OCI-LY7 (cell line): ENCODE results near the gene APBA3. TPM values are rescaled to one million over a fixed set of nuclear protein-coding genes. Genes with fewer than 3 reads are reported as not detected.
"Not testable (repeated sequence)": the region's sequence is repeated elsewhere in the genome, so short reads cannot be mapped to it uniquely, and the experiment has no call there.

ENCODE experiments used
- BruUV-seq: library from RNA; stranded (reverse); fragments of 400-500 nt; replicated peaks from 2 replicates; lab custom pipeline; 2021; lab: Mats Ljungman, UMichigan
- CTCF ChIA-PET: fragments of 300-600 bp; sonication (Branson Sonifier 250); formaldehyde crosslinking; loops from one replicate; lab custom pipeline; 2022; ENCODE audit warnings: antibody characterized with exemption; ENCODE audit not compliant: unreplicated experiment; lab: Charles Lee
- POLR2A ChIA-PET: fragments of 300-600 bp; sonication (Branson Sonifier 250); formaldehyde crosslinking; loops from one replicate; lab custom pipeline; 2022; ENCODE audit warnings: antibody characterized with exemption; lab: Charles Lee
- DNase-seq: peaks from one replicate; pipeline ENCODE4 v3.0.0-alpha.2; 2015; ENCODE audit warnings: low spot score
- H2AFZ ChIP-seq: fragments of 200-600 bp; sonication (generic), shearing (Covaris generic); 2 replicates; pipeline ENCODE4 v1.6.1; 2014; ENCODE audit warnings: mild to moderate bottlenecking, antibody characterized with exemption, low read length, moderate library complexity
- H3K27ac ChIP-seq: fragments of 200-600 bp; sonication (generic); 2 replicates; pipeline ENCODE4 v1.5.1; 2014; ENCODE audit warnings: mixed run types, low read depth, mild to moderate bottlenecking, moderate library complexity, low read length, inconsistent platforms; ENCODE audit not compliant: poor library complexity, severe bottlenecking
- H3K36me3 ChIP-seq: fragments of 200-600 bp; sonication (generic); 2 replicates; pipeline ENCODE4 v1.6.1; 2014; ENCODE audit warnings: mild to moderate bottlenecking, antibody characterized with exemption, low read length, moderate library complexity, mixed read lengths; ENCODE audit not compliant: insufficient read depth
- H3K4me1 ChIP-seq: fragments of 200-600 bp; sonication (generic); 2 replicates; pipeline ENCODE4 v1.5.1; 2014; ENCODE audit warnings: mild to moderate bottlenecking, low read length; ENCODE audit not compliant: insufficient read depth, poor library complexity, severe bottlenecking
- H3K4me2 ChIP-seq: fragments of 200-600 bp; sonication (generic); 2 replicates; pipeline ENCODE4 v1.6.1; 2014; ENCODE audit warnings: mild to moderate bottlenecking, low read length
- H3K4me3 ChIP-seq: fragments of 200-600 bp; sonication (generic); 2 replicates; pipeline ENCODE4 v1.5.1; 2014; ENCODE audit warnings: mild to moderate bottlenecking, low read depth, low read length; ENCODE audit not compliant: poor library complexity, severe bottlenecking
- H3K79me2 ChIP-seq: fragments of 200-600 bp; sonication (generic); 2 replicates; pipeline ENCODE4 v1.6.1; 2016; ENCODE audit warnings: low read depth, mild to moderate bottlenecking, low read length, moderate library complexity, mixed read lengths; ENCODE audit not compliant: insufficient read depth
- H3K9me2 ChIP-seq: fragments of 200-600 bp; sonication (generic); 2 replicates; pipeline ENCODE4 v1.6.1; 2016; ENCODE audit warnings: mild to moderate bottlenecking, low read length, mixed read lengths; ENCODE audit not compliant: insufficient read depth
- H3K9me3 ChIP-seq: fragments of 200-600 bp; sonication (generic); 2 replicates; pipeline ENCODE4 v1.6.1; 2014; ENCODE audit warnings: mild to moderate bottlenecking, mixed run types, low read length, mixed read lengths
- H4K20me1 ChIP-seq: fragments of 200-600 bp; sonication (generic); 2 replicates; pipeline ENCODE4 v1.6.1; 2014; ENCODE audit warnings: mild to moderate bottlenecking, antibody characterized with exemption, low read length, moderate library complexity, mixed read lengths; ENCODE audit not compliant: insufficient read depth
- EZH2phosphoT487 ChIP-seq: fragments of 200-600 bp; sonication (generic); IDR thresholded peaks from 2 replicates; pipeline ENCODE4 v1.6.1; 2018; ENCODE audit warnings: low read depth, borderline replicate concordance, mild to moderate bottlenecking, mixed run types, antibody characterized with exemption, low read length, moderate library complexity, mixed read lengths
- intact Hi-C: fragments of 100-400 bp; cut with micrococcal nuclease; formaldehyde crosslinking; loops from one replicate; pipeline ENCODE4 v1.10.0; 2022; ENCODE audit not compliant: unreplicated experiment
- total RNA-seq, 2 experiments: library from RNA; depleted of rRNA in 1 of 2; stranded (reverse); fragments of >200 nt in 1 of 2; shearing (Covaris generic) in 1 of 2; gene quantifications; 2 replicates each; pipeline ENCODE4 v1.2.3, GENCODE V29; 2014 to 2022
- TF ChIP-seq, protein P1 (sequence below): fragments of 200-600 bp; sonication (generic); conservative IDR thresholded peaks from 2 replicates; pipeline ENCODE4 v1.5.1; 2014; ENCODE audit warnings: mild to moderate bottlenecking, antibody characterized with exemption, low read length, moderate library complexity, mixed read lengths

Gene APBA3
- total RNA-seq, 2 experiments from 2014 or later = 28.7 to 34.7 TPM

DNA sequence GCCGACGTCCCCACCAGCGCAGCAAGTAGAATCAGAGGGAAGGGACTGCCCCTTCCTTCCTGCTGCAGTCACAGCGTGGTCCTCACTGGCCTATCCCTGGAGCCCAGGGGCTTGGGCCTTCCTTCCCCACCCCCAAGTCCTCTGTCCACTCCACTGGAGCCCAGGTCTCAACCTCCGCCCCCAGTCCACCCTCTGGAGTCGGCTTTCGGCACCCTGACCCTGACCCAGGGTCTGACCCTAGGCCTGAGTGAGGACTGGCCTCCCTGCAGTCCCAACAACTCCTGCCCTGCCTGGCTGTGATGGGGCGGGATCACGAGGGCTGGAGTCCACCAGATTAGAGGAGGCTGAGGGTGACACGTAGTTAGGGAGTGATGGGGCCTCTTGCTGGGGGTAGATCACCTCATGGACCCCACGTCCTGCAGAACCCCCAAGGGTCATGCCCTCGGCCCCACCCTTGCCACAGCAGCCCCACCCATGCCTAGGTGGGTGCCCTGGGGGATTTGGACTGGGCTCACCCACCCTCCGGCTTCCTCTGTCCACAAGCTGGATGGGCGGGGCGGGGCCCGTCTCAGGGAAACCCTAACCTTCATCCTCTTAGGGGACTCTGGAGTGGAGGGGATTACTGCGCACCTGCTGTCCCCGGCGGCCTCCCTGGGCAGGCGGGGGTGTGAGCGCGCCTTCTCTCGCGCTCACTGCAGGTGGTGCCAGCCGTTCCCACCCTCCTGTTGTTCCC, 6.7 kb upstream of the APBA3 start:
- no peak overlapping the region for H3K27ac ChIP-seq
- peaks cover 22% of the 10 kb centered on the region for H3K36me3 ChIP-seq
- DNase-seq = no peak
- H3K4me1 ChIP-seq = peaks cover 4% of the 10 kb centered on the region
- BruUV-seq = no TSS peak
- intact Hi-C loops = no loop called here
- ChIA-PET CTCF (no interaction called here), POLR2A (no interaction called here)
- TF ChIP-seq, protein P1, sequence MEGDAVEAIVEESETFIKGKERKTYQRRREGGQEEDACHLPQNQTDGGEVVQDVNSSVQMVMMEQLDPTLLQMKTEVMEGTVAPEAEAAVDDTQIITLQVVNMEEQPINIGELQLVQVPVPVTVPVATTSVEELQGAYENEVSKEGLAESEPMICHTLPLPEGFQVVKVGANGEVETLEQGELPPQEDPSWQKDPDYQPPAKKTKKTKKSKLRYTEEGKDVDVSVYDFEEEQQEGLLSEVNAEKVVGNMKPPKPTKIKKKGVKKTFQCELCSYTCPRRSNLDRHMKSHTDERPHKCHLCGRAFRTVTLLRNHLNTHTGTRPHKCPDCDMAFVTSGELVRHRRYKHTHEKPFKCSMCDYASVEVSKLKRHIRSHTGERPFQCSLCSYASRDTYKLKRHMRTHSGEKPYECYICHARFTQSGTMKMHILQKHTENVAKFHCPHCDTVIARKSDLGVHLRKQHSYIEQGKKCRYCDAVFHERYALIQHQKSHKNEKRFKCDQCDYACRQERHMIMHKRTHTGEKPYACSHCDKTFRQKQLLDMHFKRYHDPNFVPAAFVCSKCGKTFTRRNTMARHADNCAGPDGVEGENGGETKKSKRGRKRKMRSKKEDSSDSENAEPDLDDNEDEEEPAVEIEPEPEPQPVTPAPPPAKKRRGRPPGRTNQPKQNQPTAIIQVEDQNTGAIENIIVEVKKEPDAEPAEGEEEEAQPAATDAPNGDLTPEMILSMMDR = no peak
- no peak for TF ChIP-seq EZH2phosphoT487
- H3K9me3 ChIP-seq = no peaks in the 10 kb centered on the region
- no peak overlapping the region for H2AFZ ChIP-seq
- H4K20me1 ChIP-seq = no peaks in the 10 kb centered on the region
- no peak overlapping the region for H3K4me2 ChIP-seq
- no peak overlapping the region for H3K4me3 ChIP-seq
- peaks cover 6% of the 10 kb centered on the region for H3K79me2 ChIP-seq
- H3K9me2 ChIP-seq = no peaks in the 10 kb centered on the region

DNA sequence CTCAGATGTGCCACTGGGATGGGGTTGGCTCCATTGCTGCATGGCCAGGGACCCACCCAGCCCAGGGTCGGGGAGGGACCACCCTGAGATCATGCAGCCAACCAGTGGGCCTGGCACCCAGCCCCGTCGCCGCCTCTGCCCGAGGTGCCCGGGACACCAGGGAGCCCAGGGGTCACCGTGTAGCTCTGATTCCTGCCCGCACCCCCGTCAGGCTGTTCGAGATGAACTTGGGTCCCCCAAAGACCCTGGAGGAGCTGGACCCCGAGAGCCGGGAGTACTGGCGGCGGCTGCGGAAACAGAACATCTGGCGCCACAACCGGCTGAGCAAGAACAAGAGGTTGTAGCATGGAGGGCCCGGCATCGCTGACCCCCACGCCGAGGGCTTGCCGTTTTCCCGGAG, 5.6 kb upstream of the APBA3 start:
- ChIA-PET CTCF (no interaction called here), POLR2A (interaction anchor here (0.6 kb wide), 1 partner anchor 114 kb away, joined by 5 read pairs; no protein-coding TSS in a partner anchor)
- H3K79me2 ChIP-seq = peaks cover 7% of the 10 kb centered on the region
- H3K4me3 ChIP-seq = no peak overlapping the region
- peaks cover 22% of the 10 kb centered on the region for H3K36me3 ChIP-seq
- no peak overlapping the region for H3K4me2 ChIP-seq
- H2AFZ ChIP-seq = no peak overlapping the region
- no peak for DNase-seq
- H4K20me1 ChIP-seq = no peaks in the 10 kb centered on the region
- H3K9me3 ChIP-seq = no peaks in the 10 kb centered on the region
- BruUV-seq = no TSS peak
- H3K9me2 ChIP-seq = no peaks in the 10 kb centered on the region
- H3K27ac ChIP-seq = no peak overlapping the region
- no peak for TF ChIP-seq EZH2phosphoT487
- TF ChIP-seq, protein P1 = no peak
- H3K4me1 ChIP-seq = peaks cover 5% of the 10 kb centered on the region
- intact Hi-C loops = no loop called here

DNA sequence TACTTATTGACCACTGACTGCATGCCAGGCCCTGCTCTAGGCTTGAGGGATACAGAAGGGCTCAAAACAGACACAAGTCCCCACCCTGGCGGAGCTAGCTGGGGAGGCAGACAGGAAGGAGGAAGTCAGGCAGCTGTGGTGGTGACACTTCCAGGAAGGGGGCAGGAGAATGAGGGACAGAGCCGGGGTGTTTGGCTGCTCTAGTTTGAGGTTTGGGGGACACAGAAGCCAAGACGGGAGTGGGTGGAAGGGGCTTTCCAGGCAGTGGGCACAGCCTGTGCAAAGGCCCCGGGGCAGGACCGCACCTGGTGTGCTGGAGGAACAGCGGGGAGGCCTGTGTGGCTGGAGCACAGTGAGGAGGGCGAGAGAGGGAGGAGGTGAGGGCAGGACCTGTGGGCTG, 5.0 kb upstream of the APBA3 start:
- no peak for DNase-seq
- ChIA-PET POLR2A (interaction anchor here (0.6 kb wide), 1 partner anchor 114 kb away, joined by 5 read pairs; no protein-coding TSS in a partner anchor), CTCF (no interaction called here)
- intact Hi-C loops = no loop called here
- no TSS peak for BruUV-seq
- no peak overlapping the region for H3K27ac ChIP-seq
- no peak overlapping the region for H2AFZ ChIP-seq
- H3K36me3 ChIP-seq = peaks cover 22% of the 10 kb centered on the region
- no peaks in the 10 kb centered on the region for H3K9me2 ChIP-seq
- no peak for TF ChIP-seq EZH2phosphoT487
- TF ChIP-seq, protein P1 = no peak
- H3K79me2 ChIP-seq = peaks cover 7% of the 10 kb centered on the region
- H3K4me3 ChIP-seq = no peak overlapping the region
- H4K20me1 ChIP-seq = no peaks in the 10 kb centered on the region
- no peak overlapping the region for H3K4me2 ChIP-seq
- no peaks in the 10 kb centered on the region for H3K9me3 ChIP-seq
- H3K4me1 ChIP-seq = peaks cover 9% of the 10 kb centered on the region

DNA sequence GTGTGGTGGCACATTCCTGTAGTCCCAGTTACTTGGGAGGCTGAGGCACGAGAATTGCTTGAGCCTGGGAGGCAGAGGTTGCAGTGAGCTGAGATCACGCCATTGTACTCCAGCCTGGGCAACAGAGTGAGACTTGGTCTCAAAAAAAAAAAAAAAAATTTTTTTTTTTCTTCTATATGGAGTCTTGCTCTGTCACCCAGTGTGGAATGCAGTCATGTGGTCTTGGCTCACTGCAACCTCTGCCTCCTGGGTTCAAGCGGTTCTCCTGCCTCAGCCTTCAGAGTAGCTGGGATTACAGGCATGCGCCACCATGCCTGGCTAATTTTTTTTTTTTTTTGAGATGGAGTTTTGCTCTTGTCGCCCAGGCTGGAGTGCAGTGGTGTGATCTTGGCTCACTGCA, 4.3 kb upstream of the APBA3 start:
- H2AFZ ChIP-seq, H3K9me3 ChIP-seq, H4K20me1 ChIP-seq, H3K27ac ChIP-seq, H3K4me2 ChIP-seq, CTCF ChIA-PET, DNase-seq, POLR2A ChIA-PET, H3K4me1 ChIP-seq, H3K9me2 ChIP-seq, BruUV-seq, intact Hi-C loops, H3K4me3 ChIP-seq: not testable (repeated sequence)
- Histone ChIP-seq H3K79me2 (peaks cover 13% of the 10 kb centered on the region), H3K36me3 (peaks cover 22% of the 10 kb centered on the region)
